OCI-LY7 (cell line): ENCODE measurements around the gene RPS6KB2.

ENCODE experiments used
- EZH2phosphoT487 ChIP-seq: fragments of 200-600 bp; sonication (generic); IDR thresholded peaks from 2 replicates; pipeline ENCODE4 v1.6.1; 2018; ENCODE audit warnings: low read depth, borderline replicate concordance, mild to moderate bottlenecking, mixed run types, antibody characterized with exemption, low read length, moderate library complexity, mixed read lengths
- TF ChIP-seq, protein P1 (sequence below): fragments of 200-600 bp; sonication (generic); conservative IDR thresholded peaks from 2 replicates; pipeline ENCODE4 v1.5.1; 2014; ENCODE audit warnings: mild to moderate bottlenecking, antibody characterized with exemption, low read length, moderate library complexity, mixed read lengths

GRCh38 chr11:67379061-67380058, 48.9 kb upstream of the RPS6KB2 start:
- TF ChIP-seq, protein P1, sequence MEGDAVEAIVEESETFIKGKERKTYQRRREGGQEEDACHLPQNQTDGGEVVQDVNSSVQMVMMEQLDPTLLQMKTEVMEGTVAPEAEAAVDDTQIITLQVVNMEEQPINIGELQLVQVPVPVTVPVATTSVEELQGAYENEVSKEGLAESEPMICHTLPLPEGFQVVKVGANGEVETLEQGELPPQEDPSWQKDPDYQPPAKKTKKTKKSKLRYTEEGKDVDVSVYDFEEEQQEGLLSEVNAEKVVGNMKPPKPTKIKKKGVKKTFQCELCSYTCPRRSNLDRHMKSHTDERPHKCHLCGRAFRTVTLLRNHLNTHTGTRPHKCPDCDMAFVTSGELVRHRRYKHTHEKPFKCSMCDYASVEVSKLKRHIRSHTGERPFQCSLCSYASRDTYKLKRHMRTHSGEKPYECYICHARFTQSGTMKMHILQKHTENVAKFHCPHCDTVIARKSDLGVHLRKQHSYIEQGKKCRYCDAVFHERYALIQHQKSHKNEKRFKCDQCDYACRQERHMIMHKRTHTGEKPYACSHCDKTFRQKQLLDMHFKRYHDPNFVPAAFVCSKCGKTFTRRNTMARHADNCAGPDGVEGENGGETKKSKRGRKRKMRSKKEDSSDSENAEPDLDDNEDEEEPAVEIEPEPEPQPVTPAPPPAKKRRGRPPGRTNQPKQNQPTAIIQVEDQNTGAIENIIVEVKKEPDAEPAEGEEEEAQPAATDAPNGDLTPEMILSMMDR: no peak
- no peak for TF ChIP-seq EZH2phosphoT487
